BLaER1 treated with 17β-estradiol and CSF1 and Interleukin-3, amounts not matched to agents 10 nM and 100 nM (cell line): ENCODE results near the gene PASK.

Experiments
- H3K27ac ChIP-seq, 11 experiments: shearing (Covaris generic); formaldehyde crosslinking; 2 replicates each; pipeline ENCODE4 v1.8.1; 2022
- H3K27me3 ChIP-seq, 11 experiments: shearing (Covaris generic); formaldehyde crosslinking; 2 replicates each; pipeline ENCODE4 v1.8.1; 2022
- H3K36me3 ChIP-seq, 11 experiments: shearing (Covaris generic); formaldehyde crosslinking; 2 replicates each; pipeline ENCODE4 v1.8.1; 2022
- H3K4me1 ChIP-seq, 10 experiments: shearing (Covaris generic); formaldehyde crosslinking; 2 replicates each; pipeline ENCODE4 v1.8.1; 2022
- H3K4me2 ChIP-seq, 11 experiments: shearing (Covaris generic); formaldehyde crosslinking; 2 replicates each; pipeline ENCODE4 v1.8.1; 2022
- H3K4me3 ChIP-seq, 10 experiments: shearing (Covaris generic); formaldehyde crosslinking; 2 replicates each; pipeline ENCODE4 v1.8.1; 2022
- H3K9ac ChIP-seq, 11 experiments: shearing (Covaris generic); formaldehyde crosslinking; 2 replicates each; pipeline ENCODE4 v1.8.1; 2022
- H3K9me3 ChIP-seq, 11 experiments: shearing (Covaris generic); formaldehyde crosslinking; replicated peaks in 1 of 11; 2 replicates each; pipeline ENCODE4 v1.8.1; 2022
- H4K20me1 ChIP-seq, 11 experiments: shearing (Covaris generic); formaldehyde crosslinking; 2 replicates each; pipeline ENCODE4 v1.8.1; 2022
- Cebpa-rat ChIP-seq, 11 experiments: shearing (Covaris generic); IDR thresholded peaks; 2 replicates each; pipeline ENCODE4 v1.8.1; 2022

PASK gene

DNA sequence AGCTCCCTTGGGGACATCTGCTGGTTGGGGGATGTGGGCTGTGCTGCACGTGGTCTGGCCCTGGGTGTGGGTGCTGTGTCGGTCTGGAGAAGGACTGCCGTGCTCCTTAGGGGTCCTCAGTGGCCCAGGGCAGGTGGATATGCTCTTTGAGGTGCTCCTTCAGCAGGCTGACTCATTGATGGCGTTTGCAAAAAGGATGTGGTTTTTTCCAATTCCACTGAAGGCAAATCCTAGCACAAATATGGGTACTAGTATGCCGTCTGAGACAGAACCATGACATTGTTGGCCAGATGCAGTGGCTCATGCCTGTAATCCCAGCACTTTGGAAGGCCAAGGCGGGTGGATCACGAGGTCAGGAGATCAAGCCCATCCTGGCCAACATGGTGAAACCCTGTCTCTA lies 4.3 kb upstream of the PASK start:
- Histone ChIP-seq H3K9ac (peak overlapping the region in 1 of 11 experiments; percentile 12; a peak in 1 of 22 replicates), H3K4me1 (peaks cover 24 to 49% (median 32%) of the 10 kb centered on the region in 10 experiments), H3K36me3 (peaks cover 17 to 42% (median 31%) of the 10 kb centered on the region in 11 experiments), H3K4me3 (no peak overlapping the region), H3K27ac (no peak overlapping the region), H4K20me1 (peaks cover 0 to 47% (median 17%) of the 10 kb centered on the region in 11 experiments; a peak in 10 of 22 replicates), H3K4me2 (peak overlapping the region in 10 of 11 experiments; percentile 6 to 57 (median 34); a peak in 14 of 22 replicates), H3K27me3 (no peaks in the 10 kb centered on the region), H3K9me3 (no peaks in the 10 kb centered on the region)
- no peak for TF ChIP-seq Cebpa-rat (IDR thresholded peaks at IDR 0.05)

DNA sequence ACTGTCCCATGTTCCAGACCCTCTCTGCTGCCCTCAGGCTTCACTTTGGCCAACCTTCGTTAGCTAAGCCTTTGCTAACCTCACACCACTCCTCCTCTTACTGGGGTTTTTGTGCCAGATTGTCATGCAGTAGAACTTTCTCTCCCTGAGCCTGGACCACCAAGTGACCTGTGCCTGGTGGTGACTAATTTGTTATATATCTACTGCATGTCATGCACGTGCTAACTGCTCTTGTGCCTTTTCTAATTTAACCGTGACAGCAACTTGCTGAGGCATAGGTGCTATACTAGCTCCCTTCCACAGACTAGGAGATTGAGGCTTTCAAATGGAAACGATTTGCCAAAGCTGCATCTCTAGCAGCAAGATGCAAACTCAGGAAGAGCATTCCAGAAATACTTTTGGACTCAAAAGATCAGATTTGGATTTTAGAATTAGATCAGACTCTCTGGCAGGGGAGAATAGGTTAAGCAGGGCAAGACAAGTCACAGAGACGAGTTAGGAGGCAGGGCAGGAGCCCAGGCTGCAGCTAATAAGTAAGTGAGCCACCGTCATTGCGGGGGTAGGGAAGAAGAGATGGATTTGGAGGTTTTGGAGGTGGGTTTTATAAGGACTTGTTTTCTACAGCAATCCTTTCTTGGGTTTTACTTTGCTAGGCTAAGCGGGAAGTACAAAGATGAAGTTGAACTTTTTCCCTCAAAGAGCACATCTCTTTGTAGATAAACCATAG lies 2.8 kb upstream of the PASK start:
- Histone ChIP-seq H3K27ac (no peak overlapping the region), H3K36me3 (peaks cover 4 to 30% (median 18%) of the 10 kb centered on the region in 11 experiments; a peak in 17 of 22 replicates), H4K20me1 (peaks cover 8 to 37% (median 21%) of the 10 kb centered on the region in 11 experiments; a peak in 16 of 22 replicates), H3K4me2 (peak overlapping the region in 9 of 11 experiments; percentile 82 to 100 (median 92); a peak in 12 of 22 replicates), H3K4me1 (peaks cover 36 to 54% (median 42%) of the 10 kb centered on the region in 10 experiments), H3K9ac (peak overlapping the region in 2 of 11 experiments; percentile 3 to 85; a peak in 3 of 22 replicates), H3K4me3 (no peak overlapping the region), H3K27me3 (no peaks in the 10 kb centered on the region), H3K9me3 (no peaks in the 10 kb centered on the region)
- no peak for TF ChIP-seq Cebpa-rat (IDR thresholded peaks at IDR 0.05)

DNA sequence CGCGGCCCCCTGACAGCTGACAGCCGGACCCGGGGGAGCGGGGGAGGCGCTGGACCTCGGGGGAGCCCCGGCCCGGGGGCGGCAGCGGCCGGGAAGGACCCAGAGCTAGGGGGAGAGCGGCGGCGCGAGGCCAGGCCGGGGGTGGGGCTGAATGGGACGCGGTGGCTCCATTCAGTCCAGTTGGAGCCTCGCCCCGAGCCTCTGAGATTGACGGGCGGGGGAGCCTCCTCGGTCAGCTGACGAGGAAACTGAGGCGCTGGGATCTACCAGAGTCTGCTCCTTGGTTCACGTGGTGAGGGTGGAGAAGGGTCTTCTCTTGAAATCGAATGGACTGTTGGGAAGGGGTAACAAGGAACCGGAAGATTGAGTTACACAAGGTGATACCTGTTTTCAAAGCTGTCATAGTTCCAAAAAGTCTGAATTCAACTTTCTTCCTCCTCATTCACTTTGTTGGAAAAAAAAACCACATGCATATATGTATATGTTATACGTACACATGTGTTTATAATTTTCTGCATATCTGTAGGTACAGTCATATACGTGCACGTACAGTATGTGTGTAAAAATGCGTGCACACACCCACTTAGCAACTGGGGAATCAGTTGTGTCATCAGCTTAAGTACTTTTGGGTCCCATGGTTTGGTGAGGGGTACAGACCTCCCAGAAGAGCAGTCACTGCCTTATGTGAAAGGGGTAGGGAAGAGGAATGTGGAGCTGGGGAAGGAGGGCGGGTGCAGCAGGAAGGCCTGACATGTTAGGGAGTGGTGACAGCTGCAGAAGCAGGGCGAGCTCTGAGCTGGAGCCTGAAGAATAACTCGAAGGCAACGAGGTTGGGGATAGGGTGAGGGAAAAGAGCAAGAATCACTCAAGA lies 1.6 kb upstream of the PASK start:
- Histone ChIP-seq H4K20me1 (peaks cover 5 to 36% (median 22%) of the 10 kb centered on the region in 11 experiments; a peak in 16 of 22 replicates), H3K27me3 (no peaks in the 10 kb centered on the region), H3K36me3 (peaks cover 4 to 26% (median 18%) of the 10 kb centered on the region in 11 experiments; a peak in 17 of 22 replicates), H3K9ac (peak overlapping the region; percentile 85 to 93 (median 89)), H3K27ac (peak overlapping the region; percentile 67 to 86 (median 78); a peak in 21 of 22 replicates), H3K4me3 (peak overlapping the region; percentile 81 to 99 (median 96)), H3K9me3 (no peaks in the 10 kb centered on the region), H3K4me2 (peak overlapping the region; percentile 82 to 100 (median 92)), H3K4me1 (peaks cover 33 to 49% (median 42%) of the 10 kb centered on the region in 10 experiments)
- TF ChIP-seq Cebpa-rat (IDR thresholded peaks at IDR 0.05) = no peak

DNA sequence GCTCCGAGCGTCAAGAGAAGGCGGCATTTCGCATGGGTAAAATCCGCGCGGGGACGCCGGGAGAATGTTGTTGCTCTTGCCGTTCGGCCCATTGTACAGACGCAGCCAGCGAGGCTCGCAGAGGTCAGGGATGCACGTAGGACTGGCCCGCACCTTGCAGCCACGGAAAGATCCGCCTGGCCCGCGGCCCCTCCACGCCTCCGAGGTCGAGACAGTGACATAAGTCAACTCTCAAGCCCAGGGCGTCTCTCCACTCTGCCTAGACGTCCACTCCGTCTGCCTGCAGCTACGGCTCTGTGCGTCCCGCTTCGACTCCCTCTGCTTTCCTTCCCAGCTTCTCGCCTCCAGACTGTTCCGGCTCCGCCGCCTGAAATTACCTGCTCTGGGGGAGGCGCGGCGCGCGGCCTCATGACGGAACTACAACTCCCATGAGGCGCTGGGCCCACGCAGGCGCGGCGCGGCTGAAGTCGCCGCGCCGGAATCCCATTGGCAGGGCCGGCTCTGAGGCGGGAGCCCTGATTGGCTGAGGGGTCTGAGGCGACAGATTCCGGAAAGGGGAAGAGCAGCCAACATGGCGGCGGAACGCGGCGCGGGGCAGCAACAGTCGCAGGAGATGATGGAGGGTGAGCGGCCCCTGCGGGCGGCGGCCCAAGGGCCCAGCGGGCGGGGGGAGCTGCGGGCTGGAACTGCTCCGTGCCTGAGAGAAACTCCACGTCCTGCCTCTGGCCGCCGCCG lies 820 bp upstream of the PASK start, which contains the start of gene PPP1R7:
Gene PPP1R7 (plus strand): TSS at position 543 of the 735 bp plus-strand sequence. CDS start 29 bp downstream, at position 572.
- H3K4me1 ChIP-seq = peaks cover 33 to 49% (median 42%) of the 10 kb centered on the region in 10 experiments
- H3K27ac ChIP-seq = peak within 1 kb of the TSS; percentile 67 to 86 (median 78); a peak in 21 of 22 replicates
- H3K4me3 ChIP-seq = peak within 1 kb of the TSS; percentile 81 to 99 (median 96)
- H3K9me3 ChIP-seq = no peaks in the 10 kb centered on the region
- H3K4me2 ChIP-seq = peak within 1 kb of the TSS; percentile 82 to 100 (median 97)
- peaks cover 0 to 36% (median 20%) of the 10 kb centered on the region in 11 experiments; a peak in 16 of 22 replicates for H4K20me1 ChIP-seq
- no peak for TF ChIP-seq Cebpa-rat (IDR thresholded peaks at IDR 0.05)
- no peaks in the 10 kb centered on the region for H3K27me3 ChIP-seq
- H3K9ac ChIP-seq = peak within 1 kb of the TSS; percentile 85 to 93 (median 89)
- H3K36me3 ChIP-seq = peaks cover 3 to 19% (median 12%) of the 10 kb centered on the region in 11 experiments; a peak in 16 of 22 replicates

DNA sequence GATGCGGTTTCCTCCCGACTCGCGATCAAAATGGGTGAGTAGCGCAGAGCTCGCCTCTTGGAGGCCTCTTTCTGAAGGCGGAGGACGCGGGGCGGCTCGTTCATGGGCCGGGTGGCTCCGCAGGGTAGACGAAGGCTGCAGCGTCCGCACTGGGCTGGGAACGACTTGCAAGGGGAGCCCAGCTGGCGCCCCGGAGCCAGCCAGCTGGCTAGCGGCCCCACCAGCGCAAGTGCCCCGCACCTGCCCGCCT lies 328 bp upstream of the PASK start:
- Histone ChIP-seq H3K4me1 (peaks cover 33 to 49% (median 42%) of the 10 kb centered on the region in 10 experiments), H3K4me3 (peak overlapping the region; percentile 81 to 99 (median 96)), H3K27ac (peak overlapping the region in 8 of 11 experiments; percentile 37 to 86 (median 60); a peak in 13 of 22 replicates), H3K9me3 (no peaks in the 10 kb centered on the region), H3K9ac (peak overlapping the region; percentile 85 to 93 (median 89); a peak in 21 of 22 replicates), H4K20me1 (peaks cover 0 to 36% (median 20%) of the 10 kb centered on the region in 11 experiments; a peak in 16 of 22 replicates), H3K27me3 (no peaks in the 10 kb centered on the region), H3K4me2 (peak overlapping the region; percentile 82 to 100 (median 94)), H3K36me3 (peaks cover 0 to 20% (median 11%) of the 10 kb centered on the region in 11 experiments; a peak in 14 of 22 replicates)
- TF ChIP-seq Cebpa-rat (IDR thresholded peaks at IDR 0.05) = no peak

DNA sequence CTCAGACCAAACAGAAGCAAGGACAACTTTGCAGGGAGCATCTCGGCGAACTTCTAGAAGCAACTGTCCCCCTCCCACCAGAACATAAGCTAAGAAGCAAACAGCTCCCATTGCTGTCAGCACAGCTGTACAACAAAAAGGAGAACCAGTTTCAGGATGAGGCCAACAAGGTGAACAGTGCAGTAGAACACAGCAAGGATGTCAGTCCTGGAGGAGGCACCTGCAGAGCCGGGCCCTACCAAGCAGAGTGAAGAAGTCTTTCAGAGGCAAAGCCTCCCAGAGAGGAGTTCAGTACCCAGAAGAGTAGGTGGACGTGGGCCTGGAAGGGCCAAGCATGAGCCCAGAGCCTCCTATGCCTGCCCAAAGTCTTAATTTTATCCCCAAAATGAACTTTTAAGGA lies 1.0 kb downstream of the PASK start:
- H3K4me3 ChIP-seq = peak overlapping the region; percentile 81 to 99 (median 96)
- no peak for TF ChIP-seq Cebpa-rat (IDR thresholded peaks at IDR 0.05)
- H3K36me3 ChIP-seq = peaks cover 0 to 14% (median 3%) of the 10 kb centered on the region in 11 experiments; a peak in 5 of 22 replicates
- H3K4me2 ChIP-seq = peak overlapping the region; percentile 82 to 100 (median 97)
- no peak overlapping the region; a peak in 1 of 22 replicates for H3K27ac ChIP-seq
- peak overlapping the region; percentile 80 to 93 (median 89); a peak in 19 of 22 replicates for H3K9ac ChIP-seq
- no peaks in the 10 kb centered on the region for H3K27me3 ChIP-seq
- H3K4me1 ChIP-seq = peaks cover 29 to 41% (median 36%) of the 10 kb centered on the region in 10 experiments
- peaks cover 0 to 42% (median 20%) of the 10 kb centered on the region in 11 experiments; a peak in 16 of 22 replicates for H4K20me1 ChIP-seq
- no peaks in the 10 kb centered on the region for H3K9me3 ChIP-seq

DNA sequence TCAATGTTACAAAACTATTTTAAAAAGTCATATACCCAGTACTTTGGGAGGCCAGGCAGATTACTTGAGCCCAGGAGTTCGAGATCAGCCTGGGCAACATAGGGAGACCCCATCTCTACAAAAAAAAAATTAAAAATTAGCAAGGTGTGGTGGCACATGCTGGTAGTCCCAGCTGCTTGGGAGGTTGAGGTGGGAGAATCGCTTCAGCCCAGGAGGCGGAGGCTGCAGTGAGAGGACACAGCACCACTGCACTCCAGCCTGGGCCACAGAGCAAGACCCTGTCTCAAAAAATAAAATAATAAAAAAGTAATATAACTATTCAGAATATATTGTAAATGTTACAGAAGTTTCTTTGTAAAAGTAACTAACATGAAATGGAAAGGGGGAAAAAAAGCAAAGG lies 1.9 kb downstream of the PASK start:
- Histone ChIP-seq H3K4me2 (peak overlapping the region in 6 of 11 experiments; percentile 93 to 100 (median 97); a peak in 6 of 22 replicates), H4K20me1 (peaks cover 0 to 42% (median 21%) of the 10 kb centered on the region in 11 experiments; a peak in 15 of 22 replicates), H3K9ac (no peak overlapping the region; a peak in 1 of 22 replicates), H3K27me3 (no peaks in the 10 kb centered on the region), H3K4me3 (no peak overlapping the region), H3K27ac (no peak overlapping the region), H3K36me3 (peaks cover 0 to 21% (median 7%) of the 10 kb centered on the region in 11 experiments; a peak in 11 of 22 replicates), H3K4me1 (peaks cover 22 to 34% (median 29%) of the 10 kb centered on the region in 10 experiments), H3K9me3 (no peaks in the 10 kb centered on the region)
- no peak for TF ChIP-seq Cebpa-rat (IDR thresholded peaks at IDR 0.05)

DNA sequence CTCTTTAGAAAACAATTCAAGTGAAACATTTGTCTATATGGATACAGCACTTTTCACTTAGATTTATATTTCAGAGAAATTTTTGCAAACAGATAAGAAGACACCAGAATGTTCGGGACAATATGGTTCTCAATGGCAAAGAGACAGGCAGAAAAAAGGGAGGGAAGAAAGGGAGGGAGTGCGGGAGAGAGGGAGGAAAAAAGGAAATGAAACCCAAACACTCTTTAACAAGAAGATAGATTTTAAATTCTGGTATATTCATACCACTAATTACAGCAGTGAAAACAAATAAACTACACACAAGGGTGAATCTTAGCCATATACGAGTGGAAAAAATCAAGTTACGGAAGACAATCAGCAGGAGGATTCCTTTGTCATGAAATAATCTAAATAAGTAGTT lies 3.0 kb downstream of the PASK start:
- H4K20me1 ChIP-seq = peaks cover 0 to 42% (median 21%) of the 10 kb centered on the region in 11 experiments; a peak in 14 of 22 replicates
- no peaks in the 10 kb centered on the region for H3K9me3 ChIP-seq
- H3K9ac ChIP-seq = no peak overlapping the region; a peak in 1 of 22 replicates
- no peaks in the 10 kb centered on the region for H3K27me3 ChIP-seq
- peaks cover 0 to 31% (median 11%) of the 10 kb centered on the region in 11 experiments; a peak in 12 of 22 replicates for H3K36me3 ChIP-seq
- TF ChIP-seq Cebpa-rat (IDR thresholded peaks at IDR 0.05) = no peak
- H3K4me3 ChIP-seq = no peak overlapping the region
- no peak overlapping the region for H3K27ac ChIP-seq
- H3K4me1 ChIP-seq = peaks cover 12 to 24% (median 21%) of the 10 kb centered on the region in 10 experiments
- no peak overlapping the region for H3K4me2 ChIP-seq
